Endodermal cell (in vitro differentiated cells): ENCODE data around the gene AKR1C8. TPM values are rescaled to one million over a fixed set of nuclear protein-coding genes. Genes with fewer than 3 reads are reported as not detected.
"Not testable (repeated sequence)": the region's sequence is repeated elsewhere in the genome, so short reads cannot be mapped to it uniquely, and the experiment has no call there.

Experiments
- DNase-seq: peaks from one replicate; pipeline ENCODE4 v3.0.0-alpha.2; 2017
- H3K27ac ChIP-seq: 2 replicates; pipeline ENCODE4 v1.5.1; 2013; ENCODE audit warnings: mild to moderate bottlenecking, low read depth, low read length, moderate library complexity
- H3K27me3 ChIP-seq: 2 replicates; pipeline ENCODE4 v1.6.1; 2013; ENCODE audit warnings: mild to moderate bottlenecking, low read length, moderate library complexity; ENCODE audit not compliant: insufficient read depth, control insufficient read depth, poor library complexity, severe bottlenecking
- H3K36me3 ChIP-seq: 2 replicates; pipeline ENCODE4 v1.7.0; 2013; ENCODE audit warnings: mild to moderate bottlenecking, low read length, moderate library complexity; ENCODE audit not compliant: control insufficient read depth, insufficient read depth
- H3K4me1 ChIP-seq: one replicate; pipeline ENCODE4 v1.7.0; 2013; ENCODE audit warnings: low read length; ENCODE audit not compliant: control insufficient read depth, insufficient read depth
- H3K4me3 ChIP-seq: 2 replicates; pipeline ENCODE4 v1.5.1; 2013; ENCODE audit warnings: mild to moderate bottlenecking, low read length, moderate library complexity
- H3K9ac ChIP-seq: 2 replicates; pipeline ENCODE4 v1.6.1; 2013; ENCODE audit warnings: mild to moderate bottlenecking, low read length, moderate library complexity; ENCODE audit not compliant: poor library complexity, severe bottlenecking; ENCODE audit errors: extremely low read depth
- H3K9me3 ChIP-seq: 2 replicates; pipeline ENCODE4 v1.6.1; 2013; ENCODE audit warnings: mild to moderate bottlenecking, low read length, moderate library complexity; ENCODE audit not compliant: control insufficient read depth
- H3K27ac Mint-ChIP-seq: 2 replicates; pipeline ENCODE4 v1.8.0; 2020; ENCODE audit warnings: mixed read lengths
- H3K27me3 Mint-ChIP-seq: 2 replicates; pipeline ENCODE4 v1.8.0; 2021; ENCODE audit warnings: mild to moderate bottlenecking, mixed read lengths; ENCODE audit not compliant: insufficient read depth
- H3K36me3 Mint-ChIP-seq: 2 replicates; pipeline ENCODE4 v1.8.0; 2020; ENCODE audit warnings: low read depth, mixed read lengths
- H3K4me1 Mint-ChIP-seq: 2 replicates; pipeline ENCODE4 v1.8.0; 2020; ENCODE audit warnings: mixed read lengths
- H3K4me3 Mint-ChIP-seq: 2 replicates; pipeline ENCODE4 v1.8.0; 2020; ENCODE audit warnings: mild to moderate bottlenecking, moderate library complexity, mixed read lengths
- H3K9me3 Mint-ChIP-seq: 2 replicates; pipeline ENCODE4 v1.8.0; 2020; ENCODE audit warnings: mild to moderate bottlenecking, mixed read lengths
- CTCF ChIP-seq: fragments of 200-600 bp; sonication (generic); conservative IDR thresholded peaks from 2 replicates; pipeline ENCODE4 v1.5.0; 2021; ENCODE audit warnings: antibody characterized with exemption, mild to moderate bottlenecking
- WGBS, 2 experiments: methylation state at CpG; one replicate each; pipeline versions ENCODE4 v1.1.5 to v1.1.7; 2013; ENCODE audit warnings: missing lambda C conversion rate in 2 of 2, mixed read lengths in 1 of 2; ENCODE audit not compliant: insufficient coverage in 1 of 2, insufficient read length in 1 of 2; 5-methylcytosine and 5-hydroxymethylcytosine counted together
- total RNA-seq, 2 donors: library from RNA; stranded (reverse); fragmentation: NEBNext Ultra II Directional in 1 of 2; extraction: Animal tissue kit (Norgen Biotek cat#: 25700) in 1 of 2; gene quantifications; 2 replicates in 1 of 2; 3 replicates in 1 of 2; pipeline ENCODE4 v1.2.1, GENCODE V29; 2021

Gene AKR1C8
- total RNA-seq, 2 donors from 2014 or later: not detected

- Histone ChIP-seq H3K9me3 (peaks cover 1% of the 10 kb centered on the region), H3K36me3 (no peaks in the 10 kb centered on the region), H3K9ac (no peak overlapping the region), H3K27me3 (no peaks in the 10 kb centered on the region), H3K4me3 (no peak overlapping the region), H3K4me1 (no peaks in the 10 kb centered on the region), H3K27ac (no peak overlapping the region)
- no peak for TF ChIP-seq CTCF
- H3K9me3 Mint-ChIP-seq: peaks cover 54% of the 10 kb centered on the region
- no peak overlapping the region for H3K27ac Mint-ChIP-seq
- no peaks in the 10 kb centered on the region for H3K36me3 Mint-ChIP-seq
- peaks cover 1% of the 10 kb centered on the region for H3K27me3 Mint-ChIP-seq
- 95 to 100% methylated on average over 3 of the region's 3 CpGs for WGBS, 2 experiments
- H3K4me3 Mint-ChIP-seq: no peak overlapping the region
- H3K4me1 Mint-ChIP-seq: no peaks in the 10 kb centered on the region
- DNase-seq: no peak
These were observed 59.5 kb downstream of the AKR1C8 start for GRCh38 chr10:5125315-5126044.

DNA sequence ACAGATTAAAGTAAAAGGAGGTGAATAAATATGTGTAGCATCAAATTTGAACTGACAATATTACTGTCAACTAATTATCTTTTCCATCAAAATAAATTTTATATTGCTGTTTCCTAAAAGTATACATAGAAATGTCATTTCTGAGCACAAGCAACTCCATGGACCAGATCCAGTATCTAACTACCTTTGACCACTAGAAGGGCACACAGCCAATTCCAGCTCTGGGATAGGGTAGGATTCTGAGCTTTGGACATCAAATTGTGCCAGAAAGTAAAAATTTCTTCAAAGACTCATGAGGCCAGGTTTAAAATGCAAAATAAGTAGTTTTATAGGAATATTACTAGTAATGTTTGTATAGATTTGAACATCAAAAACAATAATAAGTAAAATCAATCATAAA, 61.1 kb downstream of the AKR1C8 start:
- Histone ChIP-seq H3K9ac (no peak overlapping the region), H3K27ac (no peak overlapping the region), H3K4me3 (no peak overlapping the region), H3K4me1 (no peaks in the 10 kb centered on the region), H3K9me3 (peaks cover 8% of the 10 kb centered on the region), H3K27me3 (no peaks in the 10 kb centered on the region), H3K36me3 (no peaks in the 10 kb centered on the region)
- no peak for TF ChIP-seq CTCF
- no peak for DNase-seq
- H3K9me3 Mint-ChIP-seq: peaks cover 60% of the 10 kb centered on the region
- H3K27me3 Mint-ChIP-seq: peaks cover 1% of the 10 kb centered on the region
- H3K27ac Mint-ChIP-seq: no peak overlapping the region
- no peak overlapping the region for H3K4me3 Mint-ChIP-seq
- H3K4me1 Mint-ChIP-seq: no peaks in the 10 kb centered on the region
- no peaks in the 10 kb centered on the region for H3K36me3 Mint-ChIP-seq

- H3K36me3 ChIP-seq, H3K36me3 Mint-ChIP-seq, H3K9me3 ChIP-seq, H3K27ac Mint-ChIP-seq, H3K4me1 ChIP-seq, H3K27me3 Mint-ChIP-seq, H3K4me3 ChIP-seq, H3K4me3 Mint-ChIP-seq, H3K27me3 ChIP-seq, H3K9ac ChIP-seq, H3K4me1 Mint-ChIP-seq, DNase-seq, H3K27ac ChIP-seq: not testable (repeated sequence)
- peaks cover 62% of the 10 kb centered on the region for H3K9me3 Mint-ChIP-seq
- 96 to 100% methylated on average over 1 to 4 of the region's 5 CpGs for WGBS, 2 experiments
These were observed 65.0 kb downstream of the AKR1C8 start for GRCh38 chr10:5119997-5120396.

GRCh38 chr10:5117026-5117425, 67.9 kb downstream of the AKR1C8 start:
- Mint-ChIP-seq H3K9me3 (peaks cover 62% of the 10 kb centered on the region), H3K27me3 (peaks cover 3% of the 10 kb centered on the region), H3K36me3 (no peaks in the 10 kb centered on the region), H3K4me3 (no peak overlapping the region), H3K27ac (no peak overlapping the region), H3K4me1 (no peaks in the 10 kb centered on the region)
- no peak overlapping the region for H3K4me3 ChIP-seq
- 86 to 94% methylated on average over 1 to 3 of the region's 3 CpGs for WGBS, 2 experiments
- H3K9me3 ChIP-seq: peaks cover 9% of the 10 kb centered on the region
- H3K4me1 ChIP-seq: no peaks in the 10 kb centered on the region
- H3K27me3 ChIP-seq: no peaks in the 10 kb centered on the region
- H3K36me3 ChIP-seq: no peaks in the 10 kb centered on the region
- no peak overlapping the region for H3K27ac ChIP-seq
- no peak for DNase-seq
- no peak overlapping the region for H3K9ac ChIP-seq
- TF ChIP-seq CTCF: no peak
